Measurements from ENCODE around the gene PHF19.

Gene PHF19

DNA sequence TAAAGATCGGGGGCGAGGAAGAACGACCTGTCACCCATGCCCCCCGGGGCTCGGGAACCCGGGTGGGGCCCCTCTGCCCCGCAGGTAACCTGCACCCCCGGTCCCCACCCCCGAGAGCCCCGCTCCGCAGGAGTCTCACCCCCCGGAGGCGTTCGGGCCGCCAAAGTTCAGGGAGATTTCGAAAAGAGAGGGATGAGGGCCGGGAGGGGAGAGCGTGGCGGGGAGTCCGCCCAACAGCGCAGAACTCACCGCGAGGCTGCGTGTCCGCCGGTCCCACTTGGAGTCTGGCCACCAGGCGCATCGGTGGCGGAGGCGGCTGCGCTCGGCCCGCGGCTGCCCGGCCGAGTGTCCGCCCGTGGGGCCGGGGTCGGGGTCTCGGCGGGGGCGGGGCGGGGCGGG is at the start of gene PHF19:
PHF19 (minus strand) TSS at position 347 of the 399 bp plus-strand sequence. CDS start 2,447 bp downstream, outside the sequence.
- TF ChIP-seq, protein P1, sequence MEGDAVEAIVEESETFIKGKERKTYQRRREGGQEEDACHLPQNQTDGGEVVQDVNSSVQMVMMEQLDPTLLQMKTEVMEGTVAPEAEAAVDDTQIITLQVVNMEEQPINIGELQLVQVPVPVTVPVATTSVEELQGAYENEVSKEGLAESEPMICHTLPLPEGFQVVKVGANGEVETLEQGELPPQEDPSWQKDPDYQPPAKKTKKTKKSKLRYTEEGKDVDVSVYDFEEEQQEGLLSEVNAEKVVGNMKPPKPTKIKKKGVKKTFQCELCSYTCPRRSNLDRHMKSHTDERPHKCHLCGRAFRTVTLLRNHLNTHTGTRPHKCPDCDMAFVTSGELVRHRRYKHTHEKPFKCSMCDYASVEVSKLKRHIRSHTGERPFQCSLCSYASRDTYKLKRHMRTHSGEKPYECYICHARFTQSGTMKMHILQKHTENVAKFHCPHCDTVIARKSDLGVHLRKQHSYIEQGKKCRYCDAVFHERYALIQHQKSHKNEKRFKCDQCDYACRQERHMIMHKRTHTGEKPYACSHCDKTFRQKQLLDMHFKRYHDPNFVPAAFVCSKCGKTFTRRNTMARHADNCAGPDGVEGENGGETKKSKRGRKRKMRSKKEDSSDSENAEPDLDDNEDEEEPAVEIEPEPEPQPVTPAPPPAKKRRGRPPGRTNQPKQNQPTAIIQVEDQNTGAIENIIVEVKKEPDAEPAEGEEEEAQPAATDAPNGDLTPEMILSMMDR (IDR thresholded peaks at IDR 0.05; ENCODE audit: poor library complexity, severe bottlenecking) = no peak
- H3K36me3 ChIP-seq (ENCODE audit: low read depth) = peaks cover 34% of the 10 kb centered on the region
- H3K27ac ChIP-seq (ENCODE audit: poor library complexity, severe bottlenecking) = peak within 1 kb of the TSS; percentile 97
- H3K9me3 ChIP-seq (ENCODE audit: severe bottlenecking) = peaks cover 2% of the 10 kb centered on the region
- DNase-seq (ENCODE audit: low spot score) = no peak
- H3K4me1 ChIP-seq (ENCODE audit: insufficient read depth, poor library complexity, severe bottlenecking) = peaks cover 29% of the 10 kb centered on the region
- H3K4me3 ChIP-seq (ENCODE audit: severe bottlenecking) = peak within 1 kb of the TSS; percentile 55
- ATAC-seq (ENCODE audit: low read depth) = peak; percentile 16; the same call in 2 of the 3 replicates
- H3K27me3 ChIP-seq (ENCODE audit: insufficient read depth, poor library complexity, severe bottlenecking) = no peaks in the 10 kb centered on the region

DNA sequence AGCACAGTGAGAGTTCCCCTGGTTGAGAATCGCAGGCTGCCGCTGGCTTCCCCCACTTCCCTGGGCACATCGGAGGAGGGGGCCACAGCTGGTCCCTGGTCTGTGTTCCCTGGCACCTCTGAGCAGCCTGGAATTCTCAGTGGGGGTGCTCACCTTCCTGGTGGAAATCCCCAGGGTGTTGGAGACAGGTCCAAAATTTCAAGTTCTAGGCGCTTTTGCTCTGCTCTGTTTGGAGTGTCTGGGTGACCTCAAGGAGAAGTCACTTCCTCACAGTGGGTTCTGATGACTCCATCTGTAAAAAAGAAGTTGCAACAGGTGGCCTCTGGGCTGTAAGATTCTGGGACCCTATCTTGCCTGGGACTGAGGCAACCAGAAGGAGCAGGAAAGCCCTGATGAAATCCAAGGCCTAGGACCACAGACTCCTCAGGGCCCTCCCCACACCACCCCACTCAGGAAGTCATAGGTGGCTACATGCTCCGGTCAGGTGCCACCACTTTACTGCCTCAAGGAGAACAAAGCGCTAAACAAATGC is 49.5 kb upstream of the PHF19 start, which contains the start of gene TRAF1:
TRAF1 (minus strand) TSS at position 400 of the 532 bp plus-strand sequence. CDS start 721 bp downstream, outside the sequence.
- H3K9me3 ChIP-seq (ENCODE audit: severe bottlenecking) = no peaks in the 10 kb centered on the region
- H3K27me3 ChIP-seq (ENCODE audit: insufficient read depth, poor library complexity, severe bottlenecking) = no peaks in the 10 kb centered on the region
- H3K27ac ChIP-seq (ENCODE audit: poor library complexity, severe bottlenecking) = no peak within 1 kb of the TSS
- no peaks in the 10 kb centered on the region for H3K36me3 ChIP-seq (ENCODE audit: low read depth)
- DNase-seq (ENCODE audit: low spot score) (no peak), ATAC-seq (ENCODE audit: low read depth) (no peak)
- peaks cover 9% of the 10 kb centered on the region for H3K4me1 ChIP-seq (ENCODE audit: insufficient read depth, poor library complexity, severe bottlenecking)
- TF ChIP-seq, protein P1 (IDR thresholded peaks at IDR 0.05; ENCODE audit: poor library complexity, severe bottlenecking) = no peak
- H3K4me3 ChIP-seq (ENCODE audit: severe bottlenecking) = no peak within 1 kb of the TSS

DNA sequence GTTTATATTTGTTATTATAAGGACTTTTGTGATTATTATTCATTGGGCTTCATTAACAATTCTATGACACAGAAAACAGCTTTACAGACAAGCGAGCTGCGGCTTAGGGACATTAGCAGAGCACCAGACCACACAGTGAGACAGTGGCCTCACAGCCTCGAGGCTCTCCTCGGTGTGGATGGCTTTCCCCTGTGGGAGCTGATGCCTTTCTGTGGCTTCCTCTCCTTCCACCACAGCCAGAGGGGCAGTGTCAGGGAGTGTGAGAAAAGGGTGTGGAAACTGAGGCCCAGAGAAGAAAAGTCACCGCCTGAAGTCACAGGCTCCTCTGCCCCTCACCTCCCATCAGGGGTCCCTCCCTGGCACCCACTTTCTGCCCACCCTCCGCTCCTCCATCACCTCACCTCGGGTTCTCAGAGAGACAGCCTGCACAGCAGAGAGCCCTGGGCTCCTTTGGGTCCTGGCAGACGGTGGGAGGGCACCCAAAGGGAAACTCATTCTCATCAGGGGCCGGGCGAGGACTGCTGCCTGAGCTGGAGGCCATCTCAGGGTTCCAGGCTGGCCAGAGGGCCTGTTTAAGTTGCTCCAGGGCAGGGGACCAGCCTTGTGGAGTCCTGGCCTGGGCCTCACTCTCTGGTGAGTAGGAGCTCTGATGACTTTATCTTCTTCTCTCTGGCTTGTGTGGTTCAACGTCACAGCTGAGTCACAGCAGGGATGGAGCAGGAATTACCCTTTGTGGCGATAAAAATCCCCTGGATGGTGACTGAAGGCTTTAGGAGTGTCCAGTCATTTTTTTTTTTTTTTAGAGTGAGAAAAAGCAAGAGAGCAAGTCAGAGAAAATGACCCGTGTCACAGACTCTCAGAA is 48.8 kb upstream of the PHF19 start:
- Histone ChIP-seq H3K27ac (ENCODE audit: poor library complexity, severe bottlenecking) (no peak overlapping the region), H3K4me3 (ENCODE audit: severe bottlenecking) (no peak overlapping the region), H3K4me1 (ENCODE audit: insufficient read depth, poor library complexity, severe bottlenecking) (peaks cover 5% of the 10 kb centered on the region), H3K27me3 (ENCODE audit: insufficient read depth, poor library complexity, severe bottlenecking) (no peaks in the 10 kb centered on the region), H3K9me3 (ENCODE audit: severe bottlenecking) (no peaks in the 10 kb centered on the region), H3K36me3 (ENCODE audit: low read depth) (no peaks in the 10 kb centered on the region)
- DNase-seq (ENCODE audit: low spot score) (no peak), ATAC-seq (ENCODE audit: low read depth) (peak; percentile 21; the same call in 1 of the 3 replicates)
- TF ChIP-seq, protein P1 (IDR thresholded peaks at IDR 0.05; ENCODE audit: poor library complexity, severe bottlenecking) = no peak

DNA sequence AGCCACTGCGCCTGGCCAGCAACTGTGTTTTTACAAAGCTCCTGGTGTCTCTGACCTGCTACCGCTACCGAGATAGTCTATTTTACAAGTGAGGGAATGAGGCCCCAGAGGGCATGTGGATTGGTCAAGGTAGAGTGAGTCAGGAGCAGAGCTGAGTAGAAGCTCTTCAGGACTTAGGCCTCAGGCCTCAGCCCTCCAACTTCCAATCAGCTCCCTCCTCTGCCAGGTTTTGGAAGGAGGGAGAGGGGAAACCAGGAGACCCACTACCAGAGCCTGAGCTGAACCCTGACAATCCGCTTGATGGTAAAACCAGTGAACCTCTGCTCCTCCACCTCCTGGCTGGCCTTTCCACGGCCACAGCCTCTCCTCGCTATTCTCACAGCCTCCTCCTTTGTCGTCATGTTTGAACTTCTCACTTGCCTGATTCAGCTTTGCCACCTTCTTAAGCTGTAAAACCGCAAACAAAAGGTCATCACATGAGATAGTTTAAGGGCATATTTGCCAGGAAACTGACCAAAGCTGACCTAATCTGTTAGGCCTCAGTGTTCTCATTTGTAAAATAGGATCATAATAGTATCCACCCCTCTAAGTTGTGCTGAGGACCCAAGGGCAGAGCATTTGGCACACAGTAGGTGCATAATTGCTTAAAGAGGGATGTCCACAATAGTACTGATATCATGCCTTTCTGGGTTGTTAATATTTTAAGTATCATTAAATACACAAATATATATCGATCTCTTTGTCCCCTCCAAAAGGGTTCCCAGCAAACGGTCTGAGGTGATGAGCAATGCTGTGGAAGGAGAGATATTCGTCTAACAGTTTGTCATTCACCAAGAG is 47.9 kb upstream of the PHF19 start:
- DNase-seq (ENCODE audit: low spot score) (no peak), ATAC-seq (ENCODE audit: low read depth) (no peak)
- H3K4me1 ChIP-seq (ENCODE audit: insufficient read depth, poor library complexity, severe bottlenecking) = peaks cover 5% of the 10 kb centered on the region
- H3K36me3 ChIP-seq (ENCODE audit: low read depth) = no peaks in the 10 kb centered on the region
- TF ChIP-seq, protein P1 (IDR thresholded peaks at IDR 0.05; ENCODE audit: poor library complexity, severe bottlenecking) = no peak
- H3K9me3 ChIP-seq (ENCODE audit: severe bottlenecking) = no peaks in the 10 kb centered on the region
- H3K27me3 ChIP-seq (ENCODE audit: insufficient read depth, poor library complexity, severe bottlenecking) = no peaks in the 10 kb centered on the region
- no peak overlapping the region for H3K4me3 ChIP-seq (ENCODE audit: severe bottlenecking)
- H3K27ac ChIP-seq (ENCODE audit: poor library complexity, severe bottlenecking) = no peak overlapping the region
